RWPE2 (cell line): Measurements from ENCODE around the gene ZNF175.
"Not testable (repeated sequence)": the region's sequence is repeated elsewhere in the genome, so short reads cannot be mapped to it uniquely, and the experiment has no call there.

ENCODE experiments used
- ATAC-seq: fragments of 200-7000 bp; cut with Tn5 transposase; 3 replicates; pipeline ENCODE4 v1.9.1; 2021; ENCODE audit warnings: low read depth
- DNase-seq: peaks from one replicate; pipeline ENCODE4 v3.0.0-alpha.2; 2020; ENCODE audit warnings: low spot score
- H3K27ac ChIP-seq: fragments of 450-650 bp; 2 replicates; pipeline ENCODE4 v1.5.1; 2017; ENCODE audit warnings: mild to moderate bottlenecking; ENCODE audit not compliant: poor library complexity, severe bottlenecking
- H3K27me3 ChIP-seq: fragments of 250-450 bp; sonication (Bioruptor Pico); 2 replicates; pipeline ENCODE4 v1.5.1; 2021; ENCODE audit warnings: mild to moderate bottlenecking, moderate library complexity; ENCODE audit not compliant: insufficient read depth, poor library complexity, severe bottlenecking
- H3K36me3 ChIP-seq: fragments of 250-450 bp; sonication (Bioruptor Pico); 2 replicates; pipeline ENCODE4 v1.5.1; 2020; ENCODE audit warnings: low read depth, mild to moderate bottlenecking, moderate library complexity
- H3K4me1 ChIP-seq: fragments of 250-450 bp; sonication (Bioruptor Pico); 2 replicates; pipeline ENCODE4 v1.5.1; 2021; ENCODE audit warnings: mild to moderate bottlenecking, moderate library complexity; ENCODE audit not compliant: insufficient read depth, poor library complexity, severe bottlenecking
- H3K4me3 ChIP-seq: fragments of 250-450 bp; sonication (Bioruptor Pico); 2 replicates; pipeline ENCODE4 v1.5.1; 2021; ENCODE audit warnings: mild to moderate bottlenecking, moderate library complexity; ENCODE audit not compliant: severe bottlenecking
- H3K9me3 ChIP-seq: fragments of 250-450 bp; sonication (Bioruptor Pico); 2 replicates; pipeline ENCODE4 v1.5.1; 2021; ENCODE audit warnings: mild to moderate bottlenecking, moderate library complexity; ENCODE audit not compliant: severe bottlenecking
- CTCF ChIP-seq: fragments of 450-650 bp; IDR thresholded peaks from one replicate; pipeline ENCODE4 v1.5.1; 2017; ENCODE audit warnings: mild to moderate bottlenecking, moderate library complexity; ENCODE audit not compliant: poor library complexity, severe bottlenecking

Gene ZNF175

GRCh38 chr19:51627491-51628138, 56.5 kb downstream of the ZNF175 start:
- Histone ChIP-seq H3K4me3 (no peak overlapping the region), H3K36me3 (no peaks in the 10 kb centered on the region), H3K4me1 (no peaks in the 10 kb centered on the region), H3K9me3 (no peaks in the 10 kb centered on the region), H3K27ac (no peak overlapping the region), H3K27me3 (peaks cover 34% of the 10 kb centered on the region)
- no peak for ATAC-seq
- TF ChIP-seq CTCF, result no peak
- no peak for DNase-seq

- DNase-seq (no peak), ATAC-seq (no peak)
- H3K36me3 ChIP-seq, result no peaks in the 10 kb centered on the region
- no peaks in the 10 kb centered on the region for H3K9me3 ChIP-seq
- no peak overlapping the region for H3K4me3 ChIP-seq
- H3K4me1 ChIP-seq, result no peaks in the 10 kb centered on the region
- H3K27me3 ChIP-seq, result peaks cover 34% of the 10 kb centered on the region
- H3K27ac ChIP-seq, result no peak overlapping the region
- TF ChIP-seq CTCF, result no peak
Measured at GRCh38 chr19:51628153-51628939, 57.3 kb downstream of the ZNF175 start.

- H3K4me3 ChIP-seq, H3K36me3 ChIP-seq, H3K9me3 ChIP-seq, H3K4me1 ChIP-seq, ATAC-seq, DNase-seq, H3K27ac ChIP-seq: not testable (repeated sequence)
- H3K27me3 ChIP-seq, result peaks cover 34% of the 10 kb centered on the region
Measured at GRCh38 chr19:51630315-51630714, 59.2 kb downstream of the ZNF175 start, which contains the start of gene SIGLEC5. SIGLEC5 (minus strand) TSS chr19:51630401; CDS start chr19:51630335, 66 bp downstream.

GRCh38 chr19:51632126-51632525, 61.0 kb downstream of the ZNF175 start:
- no peak for TF ChIP-seq CTCF
- Histone ChIP-seq H3K9me3 (no peaks in the 10 kb centered on the region), H3K36me3 (no peaks in the 10 kb centered on the region), H3K4me1 (no peaks in the 10 kb centered on the region), H3K27ac (no peak overlapping the region), H3K27me3 (peaks cover 26% of the 10 kb centered on the region), H3K4me3 (no peak overlapping the region)
- ATAC-seq (no peak), DNase-seq (no peak)

- no peaks in the 10 kb centered on the region for H3K36me3 ChIP-seq
- DNase-seq (no peak), ATAC-seq (no peak)
- peaks cover 31% of the 10 kb centered on the region for H3K27me3 ChIP-seq
- no peaks in the 10 kb centered on the region for H3K9me3 ChIP-seq
- no peaks in the 10 kb centered on the region for H3K4me1 ChIP-seq
- peak; percentile 65 for TF ChIP-seq CTCF
- H3K27ac ChIP-seq, result no peak overlapping the region
- H3K4me3 ChIP-seq, result no peak overlapping the region
Measured at GRCh38 chr19:51637362-51637978, 66.4 kb downstream of the ZNF175 start.
